K562 (cell line): ENCODE data around the gene ANXA1. TPM values are rescaled to one million over a fixed set of nuclear protein-coding genes. Genes with fewer than 3 reads are reported as not detected.

Experiments
- CXXC5 ChIP-seq: fragments of 250-450 bp; sonication (Bioruptor Pico); IDR thresholded peaks from 2 replicates; pipeline ENCODE4 v1.8.0; 2022; ENCODE audit warnings: inconsistent platforms, mild to moderate bottlenecking, moderate library complexity
- ELF1 ChIP-seq: fragments of 200-800 bp; sonication (Bioruptor generic); IDR thresholded peaks from 2 replicates; pipeline ENCODE4 v1.6.1; 2016; ENCODE audit warnings: missing genetic modification characterization, missing compliant biosample characterization
- ETV6 ChIP-seq, 3 experiments: fragments of 150-350 bp in 1 of 3; sonication (generic) in 1 of 3; formaldehyde crosslinking in 1 of 3; IDR thresholded peaks; 2 replicates each; pipeline versions ENCODE4 v1.6.1 to v1.8.0; 2014 to 2022; ENCODE audit warnings: borderline replicate concordance in 2 of 3, low read depth in 2 of 3, antibody characterized with exemption in 1 of 3, low read length in 1 of 3, mild to moderate bottlenecking in 1 of 3, missing genetic modification reagents in 1 of 3
- FOXA3 ChIP-seq, 2 experiments: fragments of 450-650 bp in 1 of 2; sonication (generic) in 1 of 2; formaldehyde crosslinking; IDR thresholded peaks in 1 of 2; conservative IDR thresholded peaks in 1 of 2; 2 replicates each; pipeline versions ENCODE4 v1.4.0 to v1.8.0; 2020 to 2022; ENCODE audit warnings: mild to moderate bottlenecking in 2 of 2, missing genetic modification reagents in 1 of 2
- KLF6 ChIP-seq: fragments of 250-450 bp; sonication (Bioruptor Pico); IDR thresholded peaks from 2 replicates; pipeline ENCODE4 v1.4.0; 2020; ENCODE audit warnings: mild to moderate bottlenecking, moderate library complexity, borderline replicate concordance
- MYC ChIP-seq, 2 experiments: fragments of 250-450 bp in 1 of 2; sonication (Bioruptor Pico) in 1 of 2; IDR thresholded peaks; 2 replicates each; pipeline versions ENCODE4 v1.5.1 to v1.6.1; 2012 to 2021; ENCODE audit warnings: low read depth in 2 of 2, borderline replicate concordance in 1 of 2, improper control_type of control experiment in 1 of 2, low read length in 1 of 2, mild to moderate bottlenecking in 1 of 2, moderate library complexity in 1 of 2
- NFIC ChIP-seq: fragments of 450-650 bp; IDR thresholded peaks from 2 replicates; pipeline ENCODE4 v1.6.1; 2017; ENCODE audit warnings: mild to moderate bottlenecking, inconsistent platforms
- RNF2 ChIP-seq: sonication (generic); IDR thresholded peaks from 2 replicates; pipeline ENCODE4 v1.6.1; 2016
- SETDB1 ChIP-seq: IDR thresholded peaks from one replicate; pipeline ENCODE4 v1.6.1; 2012; ENCODE audit warnings: low read length, control low read depth, inconsistent platforms
- TAF7 ChIP-seq: fragments of 450-650 bp; IDR thresholded peaks from 2 replicates; pipeline ENCODE4 v1.6.1; 2016; ENCODE audit warnings: missing genetic modification characterization, missing compliant biosample characterization
- TEAD2 ChIP-seq: fragments of 450-650 bp; IDR thresholded peaks from 2 replicates; pipeline ENCODE4 v1.6.1; 2016; ENCODE audit warnings: missing genetic modification characterization, control low read depth, missing compliant biosample characterization
- TGIF2 ChIP-seq: sonication (generic); formaldehyde crosslinking; IDR thresholded peaks from 2 replicates; pipeline ENCODE4 v1.8.1; 2022; ENCODE audit warnings: mild to moderate bottlenecking, missing genetic modification reagents, moderate library complexity
- polyA plus RNA-seq, 8 experiments: library from polyadenylated mRNA; depleted of rRNA in 4 of 8; stranded (reverse) in 5 of 8; unstranded in 3 of 8; fragments of >200 nt; fragmentation: Nextera tagmentation in 2 of 8; fragmentation: Illumina TruSeq in 1 of 8; extraction: Ambion mirVana in 2 of 8; extraction: Trizol in 1 of 8; gene quantifications; 2 replicates each; pipeline versions ENCODE4 v1.2.1 to v1.2.3, GENCODE V29; 2011 to 2014; ENCODE audit warnings: inconsistent platforms in 1 of 8, missing spikeins in 1 of 8
- total RNA-seq, 7 experiments: library from RNA; depleted of rRNA in 6 of 7; stranded (reverse); fragments of >200 nt in 6 of 7; fragmentation: Illumina TruSeq in 2 of 7; extraction: Trizol in 2 of 7; gene quantifications; 2 replicates each; pipeline versions ENCODE4 v1.2.1 to v1.2.3, GENCODE V29; 2011 to 2021; ENCODE audit warnings: low replicate concordance in 1 of 7
- TF ChIP-seq, protein P1 (sequence below): sonication (generic); formaldehyde crosslinking; IDR thresholded peaks from 2 replicates; pipeline ENCODE4 v1.8.0; 2022; ENCODE audit warnings: mild to moderate bottlenecking, missing genetic modification reagents
- TF ChIP-seq, protein P2 (sequence below), 2 experiments: fragments of 450-650 bp; IDR thresholded peaks; 2 replicates each; pipeline ENCODE4 v1.6.1; 2018; ENCODE audit warnings: mild to moderate bottlenecking in 2 of 2, low read depth in 1 of 2; ENCODE audit not compliant: partially characterized antibody in 2 of 2
- TF ChIP-seq, protein P3 (sequence below): fragments of 450-650 bp; formaldehyde crosslinking; IDR thresholded peaks from 2 replicates; pipeline ENCODE4 v1.4.0; 2020; ENCODE audit warnings: mild to moderate bottlenecking, mixed read lengths

ANXA1 gene
- total and polyA plus RNA-seq, 9 of the 15 experiments (the other 6 are each of a cell fraction or from before 2014, with no cell fraction given): 406 to 1,298 (median 620) TPM

DNA sequence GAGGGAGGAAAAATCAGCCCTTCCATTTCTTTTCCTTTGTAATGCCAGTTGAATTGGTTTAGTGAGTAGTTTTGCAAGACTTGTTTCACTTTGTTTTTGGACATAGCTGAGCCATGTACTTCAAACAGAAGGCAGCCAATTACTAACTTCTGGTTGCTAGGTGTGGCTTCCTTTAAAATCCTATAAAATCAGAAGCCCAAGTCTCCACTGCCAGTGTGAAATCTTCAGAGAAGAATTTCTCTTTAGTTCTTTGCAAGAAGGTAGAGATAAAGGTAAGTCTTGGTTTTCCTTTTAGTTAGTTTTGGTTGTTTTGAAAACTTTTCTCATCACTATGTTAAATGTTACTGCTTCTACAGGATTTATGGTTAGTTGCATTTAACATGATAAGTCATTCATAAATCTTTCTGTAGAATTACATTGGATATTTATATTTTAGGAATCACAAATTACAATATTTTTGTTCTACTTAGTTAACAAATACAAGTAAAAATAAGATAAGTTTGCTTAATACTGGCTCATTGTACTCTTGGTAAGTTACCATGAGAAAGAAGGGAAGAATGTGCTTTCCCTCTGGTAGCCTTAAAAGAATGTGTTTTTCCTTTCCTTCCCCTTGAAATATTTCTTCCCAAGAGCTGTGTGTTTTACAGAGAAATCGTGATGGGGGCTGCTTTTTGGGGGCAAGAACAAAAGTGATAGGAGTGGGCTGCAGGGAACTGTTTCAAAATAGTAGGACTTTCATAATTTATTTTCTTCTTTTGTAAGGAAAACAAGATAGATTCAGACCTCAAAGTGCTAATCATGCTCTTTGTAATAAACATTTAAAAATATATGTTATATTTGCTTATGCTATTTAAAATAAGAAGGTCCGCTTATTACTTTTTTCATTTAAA, at the start of gene ANXA1 (continued):
- TF ChIP-seq, protein P1, sequence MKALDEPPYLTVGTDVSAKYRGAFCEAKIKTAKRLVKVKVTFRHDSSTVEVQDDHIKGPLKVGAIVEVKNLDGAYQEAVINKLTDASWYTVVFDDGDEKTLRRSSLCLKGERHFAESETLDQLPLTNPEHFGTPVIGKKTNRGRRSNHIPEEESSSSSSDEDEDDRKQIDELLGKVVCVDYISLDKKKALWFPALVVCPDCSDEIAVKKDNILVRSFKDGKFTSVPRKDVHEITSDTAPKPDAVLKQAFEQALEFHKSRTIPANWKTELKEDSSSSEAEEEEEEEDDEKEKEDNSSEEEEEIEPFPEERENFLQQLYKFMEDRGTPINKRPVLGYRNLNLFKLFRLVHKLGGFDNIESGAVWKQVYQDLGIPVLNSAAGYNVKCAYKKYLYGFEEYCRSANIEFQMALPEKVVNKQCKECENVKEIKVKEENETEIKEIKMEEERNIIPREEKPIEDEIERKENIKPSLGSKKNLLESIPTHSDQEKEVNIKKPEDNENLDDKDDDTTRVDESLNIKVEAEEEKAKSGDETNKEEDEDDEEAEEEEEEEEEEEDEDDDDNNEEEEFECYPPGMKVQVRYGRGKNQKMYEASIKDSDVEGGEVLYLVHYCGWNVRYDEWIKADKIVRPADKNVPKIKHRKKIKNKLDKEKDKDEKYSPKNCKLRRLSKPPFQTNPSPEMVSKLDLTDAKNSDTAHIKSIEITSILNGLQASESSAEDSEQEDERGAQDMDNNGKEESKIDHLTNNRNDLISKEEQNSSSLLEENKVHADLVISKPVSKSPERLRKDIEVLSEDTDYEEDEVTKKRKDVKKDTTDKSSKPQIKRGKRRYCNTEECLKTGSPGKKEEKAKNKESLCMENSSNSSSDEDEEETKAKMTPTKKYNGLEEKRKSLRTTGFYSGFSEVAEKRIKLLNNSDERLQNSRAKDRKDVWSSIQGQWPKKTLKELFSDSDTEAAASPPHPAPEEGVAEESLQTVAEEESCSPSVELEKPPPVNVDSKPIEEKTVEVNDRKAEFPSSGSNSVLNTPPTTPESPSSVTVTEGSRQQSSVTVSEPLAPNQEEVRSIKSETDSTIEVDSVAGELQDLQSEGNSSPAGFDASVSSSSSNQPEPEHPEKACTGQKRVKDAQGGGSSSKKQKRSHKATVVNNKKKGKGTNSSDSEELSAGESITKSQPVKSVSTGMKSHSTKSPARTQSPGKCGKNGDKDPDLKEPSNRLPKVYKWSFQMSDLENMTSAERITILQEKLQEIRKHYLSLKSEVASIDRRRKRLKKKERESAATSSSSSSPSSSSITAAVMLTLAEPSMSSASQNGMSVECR: no peak
- no peak for TF ChIP-seq MYC (IDR thresholded peaks at IDR 0.05; ENCODE audit: low read depth, low read length)
- no peak for TF ChIP-seq MYC (CRISPR knock-in tag; IDR thresholded peaks at IDR 0.05; ENCODE audit: borderline replicate concordance, low read depth)
- no peak for TF ChIP-seq KLF6
- TF ChIP-seq TEAD2: no peak
- no peak for TF ChIP-seq FOXA3 (CRISPR knock-in tag; conservative IDR thresholded peaks at IDR 0.05 in 1 of 2, IDR thresholded peaks at IDR 0.05 in 1 of 2)
- TF ChIP-seq TGIF2 (CRISPR knock-in tag): no peak
- TF ChIP-seq, protein P2, sequence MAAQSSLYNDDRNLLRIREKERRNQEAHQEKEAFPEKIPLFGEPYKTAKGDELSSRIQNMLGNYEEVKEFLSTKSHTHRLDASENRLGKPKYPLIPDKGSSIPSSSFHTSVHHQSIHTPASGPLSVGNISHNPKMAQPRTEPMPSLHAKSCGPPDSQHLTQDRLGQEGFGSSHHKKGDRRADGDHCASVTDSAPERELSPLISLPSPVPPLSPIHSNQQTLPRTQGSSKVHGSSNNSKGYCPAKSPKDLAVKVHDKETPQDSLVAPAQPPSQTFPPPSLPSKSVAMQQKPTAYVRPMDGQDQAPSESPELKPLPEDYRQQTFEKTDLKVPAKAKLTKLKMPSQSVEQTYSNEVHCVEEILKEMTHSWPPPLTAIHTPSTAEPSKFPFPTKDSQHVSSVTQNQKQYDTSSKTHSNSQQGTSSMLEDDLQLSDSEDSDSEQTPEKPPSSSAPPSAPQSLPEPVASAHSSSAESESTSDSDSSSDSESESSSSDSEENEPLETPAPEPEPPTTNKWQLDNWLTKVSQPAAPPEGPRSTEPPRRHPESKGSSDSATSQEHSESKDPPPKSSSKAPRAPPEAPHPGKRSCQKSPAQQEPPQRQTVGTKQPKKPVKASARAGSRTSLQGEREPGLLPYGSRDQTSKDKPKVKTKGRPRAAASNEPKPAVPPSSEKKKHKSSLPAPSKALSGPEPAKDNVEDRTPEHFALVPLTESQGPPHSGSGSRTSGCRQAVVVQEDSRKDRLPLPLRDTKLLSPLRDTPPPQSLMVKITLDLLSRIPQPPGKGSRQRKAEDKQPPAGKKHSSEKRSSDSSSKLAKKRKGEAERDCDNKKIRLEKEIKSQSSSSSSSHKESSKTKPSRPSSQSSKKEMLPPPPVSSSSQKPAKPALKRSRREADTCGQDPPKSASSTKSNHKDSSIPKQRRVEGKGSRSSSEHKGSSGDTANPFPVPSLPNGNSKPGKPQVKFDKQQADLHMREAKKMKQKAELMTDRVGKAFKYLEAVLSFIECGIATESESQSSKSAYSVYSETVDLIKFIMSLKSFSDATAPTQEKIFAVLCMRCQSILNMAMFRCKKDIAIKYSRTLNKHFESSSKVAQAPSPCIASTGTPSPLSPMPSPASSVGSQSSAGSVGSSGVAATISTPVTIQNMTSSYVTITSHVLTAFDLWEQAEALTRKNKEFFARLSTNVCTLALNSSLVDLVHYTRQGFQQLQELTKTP (IDR thresholded peaks at IDR 0.05; ENCODE audit: low read depth in 1 of 2, partially characterized antibody in 2 of 2): peak; percentile 51 to 75
- no peak for TF ChIP-seq SETDB1
- TF ChIP-seq CXXC5: no peak
- TF ChIP-seq ELF1 (tag): no peak
- TF ChIP-seq TAF7 (tag): 0 out of 2 replicates have a peak, but pooled peaks have one; percentile 25
- no peak for TF ChIP-seq ETV6 (IDR thresholded peaks at IDR 0.05; ENCODE audit: borderline replicate concordance in 1 of 2, low read depth in 2 of 2, low read length in 1 of 2)
- TF ChIP-seq ETV6 (CRISPR knock-in tag; IDR thresholded peaks at IDR 0.05; ENCODE audit: borderline replicate concordance): no peak
- TF ChIP-seq, protein P3, sequence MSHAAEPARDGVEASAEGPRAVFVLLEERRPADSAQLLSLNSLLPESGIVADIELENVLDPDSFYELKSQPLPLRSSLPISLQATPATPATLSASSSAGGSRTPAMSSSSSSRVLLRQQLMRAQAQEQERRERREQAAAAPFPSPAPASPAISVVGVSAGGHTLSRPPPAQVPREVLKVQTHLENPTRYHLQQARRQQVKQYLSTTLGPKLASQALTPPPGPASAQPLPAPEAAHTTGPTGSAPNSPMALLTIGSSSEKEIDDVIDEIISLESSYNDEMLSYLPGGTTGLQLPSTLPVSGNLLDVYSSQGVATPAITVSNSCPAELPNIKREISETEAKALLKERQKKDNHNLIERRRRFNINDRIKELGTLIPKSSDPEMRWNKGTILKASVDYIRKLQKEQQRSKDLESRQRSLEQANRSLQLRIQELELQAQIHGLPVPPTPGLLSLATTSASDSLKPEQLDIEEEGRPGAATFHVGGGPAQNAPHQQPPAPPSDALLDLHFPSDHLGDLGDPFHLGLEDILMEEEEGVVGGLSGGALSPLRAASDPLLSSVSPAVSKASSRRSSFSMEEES (CRISPR knock-in tag): no peak
- no peak for TF ChIP-seq NFIC
- no peak for TF ChIP-seq RNF2
